Muscle of back (tissue), 11 donors: ENCODE data around the gene ARVCF. TPM values are rescaled to one million over a fixed set of nuclear protein-coding genes. Genes with fewer than 3 reads are reported as not detected.
A peak's percentile ranks its signal among the peaks of the same experiment; 100 is the strongest.

Experiments
- DNase-seq, 3 donors: peaks; one replicate each; pipeline versions ENCODE4 v3.0.0 to v3.0.0-alpha.2; 2013
- polyA plus RNA-seq, 10 donors: library from polyadenylated mRNA; unstranded; fragments of 120-200 nt; gene quantifications; one replicate each; pipeline ENCODE4 v1.2.1, GENCODE V29; 2013; ENCODE audit not compliant: insufficient read length in 10 of 10

ARVCF gene
- polyA plus RNA-seq, 10 donors = 40.6 to 96.0 (median 79.9) TPM

DNA sequence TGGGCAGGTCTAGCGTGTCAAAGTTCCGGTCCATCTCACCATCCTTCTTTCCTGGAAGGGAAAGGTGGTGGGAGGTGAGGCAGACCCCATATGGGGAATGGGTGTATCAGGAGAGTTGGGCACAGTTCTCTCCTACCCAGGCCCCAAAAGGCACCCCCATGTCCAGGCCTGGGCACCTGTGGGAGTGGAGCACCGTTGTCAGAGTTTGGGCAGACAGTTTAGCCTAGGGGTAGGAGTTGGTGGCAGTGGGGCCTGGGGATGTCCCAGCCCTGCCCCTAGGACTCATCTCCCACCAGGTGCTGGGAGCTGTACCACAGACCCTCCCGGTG, 41.0 kb downstream of the ARVCF start:
- no peak for DNase-seq

DNA sequence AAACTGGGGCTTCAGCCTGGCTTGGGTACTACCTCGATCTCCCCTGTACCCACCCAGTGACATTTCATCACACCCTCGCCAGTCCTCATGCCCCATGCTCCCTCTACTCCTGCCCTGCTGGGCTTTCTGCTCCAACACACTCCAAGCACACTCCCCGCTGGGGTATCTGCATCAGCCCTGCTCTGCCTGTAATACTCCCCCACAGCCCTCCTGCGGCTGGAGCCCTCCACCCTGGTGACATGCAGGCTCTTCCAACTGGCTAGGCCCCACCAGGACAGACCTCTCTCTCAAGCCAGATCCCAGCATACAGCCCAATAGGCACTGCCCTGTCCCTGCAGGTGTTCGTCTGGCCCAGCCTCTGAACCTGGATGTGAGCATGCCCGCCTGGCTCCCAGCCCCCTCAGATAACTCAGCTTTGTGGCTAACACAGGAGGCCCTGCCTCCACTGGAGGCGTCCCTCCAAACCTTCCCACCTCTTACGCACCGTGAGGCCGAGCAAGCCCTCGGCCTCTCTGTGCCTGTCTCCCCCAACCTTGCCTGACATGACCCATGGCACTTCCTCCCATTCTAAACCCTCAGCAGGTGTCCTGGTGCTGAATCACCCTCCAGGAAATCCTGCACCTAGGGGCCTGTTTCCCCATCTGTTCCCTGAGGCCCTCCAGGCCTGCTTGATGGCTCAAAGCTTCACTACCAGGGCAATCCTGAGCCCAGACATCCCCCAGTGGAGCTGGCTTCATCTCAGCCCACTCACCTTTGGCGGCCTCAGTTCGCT, 41.5 kb downstream of the ARVCF start:
- DNase-seq = no peak

DNA sequence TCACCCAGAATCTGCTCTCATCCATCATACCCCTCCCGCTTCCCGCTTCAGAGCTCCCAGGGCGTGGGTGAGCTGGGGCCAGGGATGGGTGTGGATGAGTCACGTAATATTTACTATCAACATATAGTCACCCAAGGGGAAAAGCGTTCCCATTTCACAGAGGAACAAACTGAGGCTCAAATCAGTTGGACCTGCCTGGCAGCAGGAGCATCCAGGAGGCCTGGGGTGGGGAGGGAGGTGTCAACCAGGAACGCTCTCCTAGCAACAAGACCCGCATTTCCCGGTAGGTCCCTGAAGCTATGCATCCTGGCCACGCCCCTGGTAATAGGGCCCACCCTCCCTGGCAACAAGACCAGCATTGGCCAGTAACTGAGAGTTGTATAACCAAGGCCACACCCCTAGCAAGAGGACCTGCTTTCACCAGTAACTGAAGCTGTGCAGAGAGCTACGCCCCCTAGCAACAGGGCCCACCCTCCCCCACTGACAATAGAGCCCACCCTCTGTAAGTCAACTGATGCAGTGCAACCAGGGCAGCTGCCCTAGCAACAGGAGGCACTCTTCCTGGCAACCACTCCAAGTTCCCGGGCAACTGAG, 42.3 kb downstream of the ARVCF start:
- peak in 2 of 3 donors; percentile 53 to 66 for DNase-seq

DNA sequence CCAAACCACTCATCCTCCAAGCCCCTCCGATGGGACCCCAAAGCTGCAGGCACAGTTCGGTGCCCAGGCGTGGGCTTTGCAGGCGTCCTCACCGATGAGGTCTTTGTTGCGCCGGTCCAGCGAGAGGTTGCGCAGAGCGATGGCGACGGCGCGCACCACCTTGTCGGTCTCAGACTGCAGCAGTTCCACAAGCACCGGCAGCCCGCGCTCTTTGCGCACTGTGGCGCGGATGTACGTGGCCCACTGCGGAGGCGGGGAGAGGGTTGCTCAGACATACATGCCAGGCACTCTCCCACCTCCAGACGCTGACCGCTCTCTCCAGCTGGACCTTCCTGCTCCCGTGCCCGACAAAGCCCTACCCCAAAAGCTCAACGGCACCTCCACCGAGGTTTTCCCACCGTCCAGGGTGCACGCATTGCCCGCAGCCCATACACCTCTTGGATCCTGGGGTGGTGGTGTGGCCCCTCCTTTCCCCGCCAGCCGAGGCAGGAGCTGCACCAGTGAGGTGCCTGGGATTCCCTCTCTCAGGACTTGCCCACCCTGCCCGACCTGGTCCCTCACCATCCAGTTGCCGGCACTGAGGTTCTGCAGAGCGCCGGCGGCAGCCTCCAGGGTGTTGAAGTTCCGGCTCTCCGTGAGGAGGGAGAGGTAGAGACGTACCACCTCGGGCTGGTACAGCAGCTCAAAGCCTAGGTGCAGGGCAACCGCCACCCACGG, 42.9 kb downstream of the ARVCF start:
- DNase-seq = no peak

DNA sequence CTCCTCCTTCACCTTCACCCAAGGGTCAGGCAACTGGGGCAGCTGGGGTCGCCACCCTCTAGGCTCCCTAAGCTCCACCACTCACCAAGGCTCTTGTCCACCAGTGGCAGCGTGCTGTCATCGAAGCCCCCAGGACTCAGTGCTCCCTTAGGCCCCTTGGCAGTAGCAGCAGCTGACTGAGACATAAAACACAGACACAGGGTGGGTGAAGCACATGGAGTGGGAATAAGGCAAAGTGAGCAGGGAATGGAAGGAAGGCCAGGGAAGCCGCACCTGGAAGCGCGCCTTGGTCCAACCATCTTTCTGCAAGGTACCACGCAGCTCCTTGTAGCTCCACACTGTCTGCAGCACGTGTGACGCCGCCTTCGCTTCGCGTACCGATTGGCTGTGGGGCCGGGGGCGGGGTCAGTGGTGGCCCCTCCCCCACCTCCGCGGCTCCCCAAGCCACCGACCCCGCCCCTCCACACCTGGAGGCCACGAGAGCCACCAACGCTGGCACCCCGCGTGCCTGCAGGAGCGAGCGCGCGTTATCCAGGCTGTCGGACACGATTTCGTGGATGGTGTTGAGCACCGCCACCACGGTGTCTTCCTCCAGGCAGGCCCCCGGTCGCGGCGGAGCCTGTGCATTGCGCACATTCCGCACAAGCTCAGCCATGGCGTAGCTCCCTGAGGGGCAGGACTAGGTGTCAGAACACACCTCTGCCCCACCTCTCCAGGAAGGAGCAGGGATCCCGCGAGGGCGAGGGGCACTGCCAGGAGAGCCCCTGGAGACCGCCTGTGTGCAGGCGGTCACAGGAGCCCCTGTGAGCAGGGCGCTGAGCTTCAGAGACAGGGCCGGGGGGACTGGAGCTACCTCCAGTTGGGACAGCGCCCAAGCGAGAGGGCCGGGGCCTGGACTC, 43.7 kb downstream of the ARVCF start:
- DNase-seq = no peak

DNA sequence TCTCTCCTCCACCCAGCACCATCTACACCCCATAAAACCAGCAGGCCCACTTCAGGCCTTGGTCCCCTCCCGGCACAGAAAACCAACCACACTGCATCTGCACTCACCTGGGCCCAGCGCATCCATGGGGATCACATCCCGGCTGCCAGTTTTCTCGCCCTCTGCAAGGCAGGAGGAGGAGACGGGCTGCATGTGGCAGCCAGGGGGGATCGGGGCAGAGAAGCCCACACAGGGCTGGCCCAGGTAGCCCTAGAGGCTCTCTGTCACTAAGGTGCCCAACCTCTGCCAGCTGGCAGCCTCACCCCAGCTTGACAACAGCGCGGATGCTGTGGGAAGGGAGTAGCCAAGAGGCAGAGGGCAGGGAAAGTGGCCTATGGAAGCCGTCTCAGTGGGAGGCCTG, 44.4 kb downstream of the ARVCF start:
- DNase-seq = no peak

DNA sequence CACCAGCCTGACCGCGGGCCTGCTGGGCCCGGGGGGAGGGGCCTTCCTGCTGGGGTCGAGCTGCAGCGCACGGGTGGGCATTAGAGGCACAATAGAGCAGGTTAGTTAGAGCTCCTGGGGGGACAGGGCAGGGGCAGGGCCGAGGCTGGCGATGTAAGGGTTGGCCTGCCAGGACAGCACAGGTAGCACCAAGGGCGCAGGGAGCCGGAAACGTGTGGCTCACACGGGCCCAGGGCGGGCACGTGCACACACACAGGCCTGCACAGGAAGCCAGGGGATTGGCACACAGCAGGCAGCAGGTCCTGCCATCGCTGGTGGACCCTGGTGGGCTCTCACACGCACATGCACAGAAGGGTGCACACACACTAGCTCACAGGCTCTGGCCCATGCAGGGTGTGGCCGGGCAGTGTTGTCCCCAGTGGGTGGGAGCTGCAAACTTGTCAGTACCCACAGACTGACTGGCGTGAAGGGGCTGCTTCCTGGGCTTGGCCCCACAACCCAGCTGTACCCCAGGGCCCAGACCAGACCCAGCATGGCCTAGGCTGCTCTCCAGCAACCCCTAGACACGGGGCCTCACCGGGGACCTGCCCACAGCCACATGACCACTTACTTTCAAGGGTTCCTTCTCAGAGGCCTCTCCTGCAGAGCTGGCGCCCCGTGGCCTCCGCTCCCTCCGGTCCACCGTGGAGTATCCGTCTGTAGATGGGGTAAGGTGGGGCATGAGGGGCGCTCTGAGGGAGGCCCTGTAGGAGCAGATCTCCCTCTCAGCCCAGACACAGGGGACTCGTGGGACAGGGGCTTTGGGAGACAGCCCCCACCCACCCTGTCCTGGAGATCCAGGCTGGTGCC, 45.1 kb downstream of the ARVCF start:
- DNase-seq = no peak

DNA sequence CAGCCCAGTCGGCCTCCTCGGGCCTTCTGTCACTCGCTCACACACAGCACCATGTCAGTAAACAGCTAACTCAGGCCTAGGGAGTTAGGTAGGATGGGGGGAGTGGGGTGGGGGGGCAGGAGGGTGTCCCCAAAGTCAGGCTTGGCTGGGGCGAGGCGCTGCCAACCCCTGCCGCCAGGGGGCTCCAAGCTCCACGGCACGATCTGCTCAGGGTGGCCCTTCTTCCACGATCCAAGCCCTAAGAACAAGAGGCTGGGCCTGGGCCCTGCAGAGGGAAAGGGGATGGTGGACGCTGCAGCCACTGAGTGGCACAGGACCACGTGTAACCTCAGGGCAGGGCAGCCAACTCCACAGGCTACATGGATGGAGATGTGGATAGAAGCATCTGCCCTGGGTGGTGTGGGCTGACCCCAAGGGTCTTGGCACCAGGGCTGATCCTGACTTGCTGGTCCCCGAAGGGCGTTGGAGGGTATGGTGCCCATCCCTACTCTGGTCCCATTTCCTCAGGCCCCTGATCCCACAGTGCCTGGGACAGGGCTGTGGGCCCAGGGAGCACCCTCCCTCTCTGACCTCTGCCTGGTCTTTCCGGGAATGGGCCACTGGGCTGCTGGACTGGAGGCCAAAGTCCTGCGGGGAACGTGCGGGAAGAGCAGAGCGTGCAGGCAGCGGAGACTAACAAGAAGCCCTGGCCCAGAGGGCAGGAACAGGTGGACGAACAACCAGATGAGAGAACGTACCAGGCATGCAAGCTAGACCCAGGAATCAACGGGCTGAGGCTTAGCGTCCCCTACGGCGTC, 45.9 kb downstream of the ARVCF start:
- DNase-seq = peak in 2 of 3 donors; percentile 66 to 81

DNA sequence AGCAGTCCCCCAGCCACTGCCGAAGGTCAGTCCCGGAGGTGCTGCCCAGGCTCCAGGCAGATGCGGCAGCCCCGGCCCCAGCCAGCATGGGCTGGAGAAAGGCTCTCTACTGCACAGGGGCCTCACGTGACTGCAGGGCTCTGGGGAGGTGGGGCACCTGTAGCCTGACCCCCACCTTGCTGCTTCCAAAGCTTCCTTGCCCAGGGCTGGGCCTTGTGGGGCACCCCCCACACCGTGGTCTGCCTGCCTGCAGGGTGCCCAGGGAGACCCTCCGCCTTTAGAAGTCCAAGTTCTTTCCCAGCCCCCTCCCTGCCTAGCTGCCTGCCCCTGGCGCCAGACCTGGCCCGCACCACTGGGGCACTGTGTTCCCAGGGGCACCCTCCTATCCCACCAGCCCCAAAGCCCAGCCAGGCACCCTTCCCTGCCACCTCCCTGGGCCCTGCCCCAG, 46.6 kb downstream of the ARVCF start:
- no peak for DNase-seq

DNA sequence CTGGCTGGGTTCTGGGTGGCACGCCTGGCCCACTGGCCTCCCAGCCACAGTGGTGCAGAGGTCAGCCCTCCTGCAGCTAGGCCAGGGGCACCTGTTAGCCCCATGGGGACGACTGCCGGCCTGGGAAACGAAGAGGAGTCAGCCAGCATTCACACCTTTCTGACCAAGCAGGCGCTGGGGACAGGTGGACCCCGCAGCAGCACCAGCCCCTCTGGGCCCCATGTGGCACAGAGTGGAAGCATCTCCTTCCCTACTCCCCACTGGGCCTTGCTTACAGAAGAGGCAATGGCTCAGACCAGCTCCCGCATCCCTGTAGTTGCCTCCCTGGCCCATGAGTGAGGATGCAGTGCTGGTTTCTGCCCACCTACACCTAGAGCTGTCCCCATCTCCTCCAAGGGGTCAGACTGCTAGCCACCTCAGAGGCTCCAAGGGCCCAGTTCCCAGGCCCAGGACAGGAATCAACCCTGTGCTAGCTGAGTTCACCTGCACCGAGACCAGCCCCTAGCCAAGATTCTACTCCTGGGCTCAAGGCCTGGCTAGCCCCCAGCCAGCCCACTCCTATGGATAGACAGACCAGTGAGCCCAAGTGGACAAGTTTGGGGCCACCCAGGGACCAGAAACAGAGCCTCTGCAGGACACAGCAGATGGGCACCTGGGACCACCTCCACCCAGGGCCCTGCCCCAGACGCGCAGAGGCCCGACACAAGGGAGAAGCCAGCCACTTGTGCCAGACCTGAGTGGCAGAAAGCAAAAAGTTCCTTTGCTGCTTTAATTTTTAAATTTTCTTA, 47.3 kb downstream of the ARVCF start:
- no peak for DNase-seq

DNA sequence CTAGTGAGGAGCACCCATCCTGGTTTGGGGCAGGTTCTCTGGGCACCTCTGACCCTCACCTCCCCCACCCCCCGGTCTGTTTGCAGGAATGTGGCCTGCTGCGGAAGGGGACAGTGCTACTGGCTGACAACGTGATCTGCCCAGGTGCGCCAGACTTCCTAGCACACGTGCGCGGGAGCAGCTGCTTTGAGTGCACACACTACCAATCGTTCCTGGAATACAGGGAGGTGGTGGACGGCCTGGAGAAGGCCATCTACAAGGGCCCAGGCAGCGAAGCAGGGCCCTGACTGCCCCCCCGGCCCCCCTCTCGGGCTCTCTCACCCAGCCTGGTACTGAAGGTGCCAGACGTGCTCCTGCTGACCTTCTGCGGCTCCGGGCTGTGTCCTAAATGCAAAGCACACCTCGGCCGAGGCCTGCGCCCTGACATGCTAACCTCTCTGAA, 48.2 kb downstream of the ARVCF start:
- DNase-seq = no peak

DNA sequence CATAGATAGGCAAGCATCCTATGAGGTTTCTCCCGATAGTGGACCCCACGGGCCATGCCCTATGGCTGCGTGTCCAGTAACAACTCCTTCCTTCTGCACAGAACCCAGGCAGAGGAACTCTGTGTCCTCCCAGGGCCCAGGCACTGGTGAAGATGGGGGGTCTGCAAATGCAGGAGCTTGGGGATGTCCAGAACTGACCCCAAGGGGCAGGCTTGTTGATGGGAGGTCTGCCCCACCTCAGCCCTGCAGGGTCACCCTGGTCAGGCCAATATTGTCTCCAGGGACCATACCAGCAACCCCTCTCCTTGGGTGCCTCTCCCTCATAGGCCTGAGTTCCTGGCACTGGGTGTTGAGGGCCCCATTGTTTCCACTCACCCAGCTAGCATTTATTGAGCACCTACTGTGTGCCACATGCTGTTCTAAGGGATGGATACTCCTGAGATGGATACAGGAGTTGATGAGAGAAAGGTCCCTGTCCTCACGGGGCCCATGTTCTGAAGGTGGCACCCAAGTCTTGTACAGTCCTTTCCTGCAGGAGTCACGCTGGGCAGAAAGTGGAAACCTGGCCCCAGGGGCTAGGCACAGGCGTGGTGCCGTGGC, 48.7 kb downstream of the ARVCF start:
- DNase-seq = no peak

DNA sequence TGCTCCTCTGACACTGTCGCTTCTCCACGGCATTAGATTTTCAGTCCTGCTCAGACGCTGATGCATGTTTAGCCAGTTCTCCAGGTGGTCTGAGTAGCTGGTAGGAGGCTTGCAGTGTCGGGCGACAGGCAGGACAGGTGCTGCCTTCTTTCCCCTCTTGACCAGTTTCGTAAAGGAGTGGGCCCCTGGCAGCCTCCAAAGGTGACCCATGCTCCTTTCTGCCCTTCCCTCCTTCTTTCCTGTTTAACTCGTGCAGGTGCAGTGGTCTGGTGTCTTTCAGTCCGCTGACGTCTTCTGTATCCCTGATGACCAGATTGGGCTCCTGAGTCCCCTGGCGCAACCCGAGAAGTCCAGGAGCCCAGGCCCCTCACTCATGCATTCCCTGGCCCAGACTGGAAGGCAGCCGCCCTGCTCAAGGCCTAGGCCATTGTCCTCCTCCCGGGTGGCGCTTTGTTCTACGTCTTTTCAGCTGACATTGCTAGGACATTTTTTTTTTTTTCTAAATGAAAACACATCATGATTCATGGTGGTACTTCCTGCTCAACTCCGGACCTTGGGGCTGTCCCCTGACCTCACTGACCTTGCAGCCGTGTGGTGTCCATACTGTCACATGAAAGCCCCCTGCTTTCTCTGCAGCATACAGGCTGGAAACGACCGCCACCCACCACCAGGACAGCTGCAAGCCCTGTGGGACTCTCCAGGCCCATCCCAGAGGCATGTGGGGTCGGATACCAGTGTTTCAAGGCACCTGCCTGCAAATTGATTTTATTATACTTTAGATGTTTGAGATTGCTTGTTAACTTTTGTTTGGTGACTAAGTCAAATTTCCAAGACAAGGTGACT, 49.5 kb downstream of the ARVCF start:
- DNase-seq = no peak

DNA sequence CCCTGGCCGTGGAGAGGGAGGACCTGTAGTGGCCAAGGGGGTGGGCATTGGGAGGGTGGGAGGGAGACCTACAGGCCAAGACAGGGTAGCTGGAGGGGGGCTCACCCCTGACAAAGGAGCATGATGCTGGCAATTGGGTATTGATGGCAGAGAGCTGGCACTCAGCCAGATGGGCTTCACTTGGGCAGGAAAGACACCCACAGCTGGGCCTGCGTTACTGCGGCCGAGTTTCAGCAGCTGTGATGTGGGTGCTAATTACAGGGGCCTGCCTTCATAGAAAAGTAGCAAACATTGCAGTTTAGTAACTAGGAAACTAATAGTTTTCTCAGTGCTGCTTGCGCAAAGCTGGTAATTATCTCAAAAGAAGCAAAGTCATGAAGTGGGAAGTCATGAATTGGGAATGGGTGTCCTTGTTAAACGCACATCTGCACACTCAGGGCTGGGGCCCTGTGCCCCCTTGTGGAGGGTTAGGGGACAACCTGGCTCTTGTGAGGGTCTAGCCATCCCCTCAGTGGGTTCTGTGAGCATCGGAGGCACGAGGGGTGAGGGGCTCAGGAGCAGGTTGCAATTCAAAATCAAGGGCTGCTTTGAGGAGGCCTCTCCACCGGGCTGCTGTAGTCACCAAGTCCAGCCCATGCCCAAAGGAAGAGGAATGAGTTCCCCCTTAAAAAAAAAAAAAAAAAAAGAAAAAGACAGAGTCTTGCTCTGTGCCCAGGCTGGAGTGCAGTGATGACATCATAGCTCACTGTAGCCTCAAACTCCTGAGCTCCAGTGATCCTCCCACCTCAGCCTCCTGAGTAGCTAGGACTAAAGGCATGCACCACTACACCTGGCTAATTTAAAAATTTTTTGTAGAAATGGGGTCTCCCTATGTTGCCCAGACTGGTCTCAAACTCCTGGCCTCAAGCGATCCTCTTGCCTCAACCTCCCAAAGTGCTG, 50.6 kb downstream of the ARVCF start:
- DNase-seq = peak in 1 of 3 donors; percentile 62

DNA sequence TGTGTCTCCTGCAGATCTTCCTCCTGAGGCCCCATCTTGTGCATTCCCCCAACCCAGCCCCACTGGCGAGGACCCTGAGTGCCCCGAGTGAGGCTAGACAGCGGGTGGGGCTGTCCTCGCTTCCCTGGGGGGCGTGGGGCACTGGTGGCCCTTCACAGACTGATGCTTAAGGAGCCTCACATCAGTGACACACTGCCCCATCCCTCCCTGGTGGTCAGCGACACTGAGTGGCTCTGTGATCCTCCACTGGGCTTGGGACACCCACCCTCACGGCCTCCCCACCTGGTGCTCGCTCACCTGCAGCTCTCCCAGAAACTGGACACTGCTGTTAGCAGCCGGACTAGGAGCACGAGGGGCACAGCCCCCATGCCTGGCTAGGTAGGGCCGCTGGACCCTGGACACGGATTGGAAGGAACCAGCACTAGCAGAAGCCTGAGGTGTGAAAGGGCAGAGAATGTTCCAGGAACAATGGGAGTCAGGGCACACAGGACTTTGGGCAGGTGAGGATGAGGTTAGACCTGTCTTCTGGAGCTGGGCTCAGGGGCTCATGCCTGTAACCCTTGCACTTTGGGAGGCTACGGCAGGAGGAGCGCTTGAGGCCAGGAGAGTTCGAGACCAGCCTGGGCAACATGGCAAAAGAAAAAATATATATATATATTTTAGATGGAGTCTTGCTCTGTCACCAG, 51.8 kb downstream of the ARVCF start:
- no peak for DNase-seq
